Prostate gland (tissue), 2 donors: Measurements from ENCODE around the gene GAREM1.

ENCODE experiments used
- CTCF ChIP-seq, 4 experiments: fragments of 200-600 bp in 2 of 4; fragments of 450-650 bp in 2 of 4; sonication (generic) in 2 of 4; IDR thresholded peaks; 1 replicate in 3 of 4; 2 replicates in 1 of 4; pipeline ENCODE4 v1.5.1; 2016 to 2019; ENCODE audit warnings: antibody characterized with exemption in 4 of 4, mild to moderate bottlenecking in 2 of 4, moderate library complexity in 2 of 4
- POLR2AphosphoS5 ChIP-seq: sonication (generic); formaldehyde crosslinking; IDR thresholded peaks from one replicate; pipeline ENCODE4 v1.6.1; 2017; ENCODE audit warnings: antibody characterized with exemption

DNA sequence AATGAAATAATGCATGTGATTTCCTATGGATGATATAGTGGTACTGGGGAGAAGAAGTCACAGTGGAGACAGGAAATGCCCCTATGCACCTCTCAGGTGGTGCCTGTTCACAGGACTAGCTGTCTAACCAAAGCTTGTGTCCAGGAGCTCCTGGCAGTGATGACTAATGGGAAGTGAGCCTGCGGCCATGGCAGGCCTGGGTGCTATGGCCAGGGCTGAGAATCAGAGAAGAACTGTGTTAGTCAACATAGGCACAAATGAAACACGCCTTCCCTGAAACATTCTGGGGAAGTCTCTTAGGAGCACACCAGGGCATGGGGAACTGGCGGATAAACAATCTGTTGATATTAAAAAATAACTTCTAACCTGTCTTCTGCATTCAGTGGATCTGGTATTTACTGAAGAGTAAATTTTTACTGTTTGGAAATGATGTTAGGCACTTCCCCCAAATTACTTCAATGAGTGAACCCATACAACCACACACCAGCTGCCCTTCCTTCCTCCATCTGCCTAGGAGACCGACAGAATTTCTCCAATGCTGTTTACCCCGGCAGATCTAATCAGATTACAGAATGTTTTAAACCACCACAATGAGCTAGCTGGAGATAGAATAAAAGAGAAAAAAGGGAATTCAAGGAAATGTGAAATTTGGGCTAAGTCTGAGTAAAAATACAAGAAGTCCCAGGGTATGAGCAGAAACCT, 213.4 kb downstream of the GAREM1 start:
- no peak for TF ChIP-seq CTCF (IDR thresholded peaks at IDR 0.05)
- no peak for TF ChIP-seq POLR2AphosphoS5
